ENCODE measurements around the gene TSPAN14.

GRCh38 chr10:80448209-80448942 lies 5.7 kb upstream of the TSPAN14 start:
- TF ChIP-seq CTCF (conservative IDR thresholded peaks at IDR 0.05; ENCODE audit: low read depth in 2 of 2) = no peak
- TF ChIP-seq ZNF331 (CRISPR knock-in tag; IDR thresholded peaks at IDR 0.05; ENCODE audit: low read depth) = no peak
- TF ChIP-seq REST (IDR thresholded peaks at IDR 0.05; ENCODE audit: unreplicated experiment) = no peak
- no peak for TF ChIP-seq POLR2AphosphoS5 (IDR thresholded peaks at IDR 0.05; ENCODE audit: low read depth)
- no peak for TF ChIP-seq EZH2 (IDR thresholded peaks at IDR 0.05; ENCODE audit: low read depth, unreplicated experiment)
- no peak for TF ChIP-seq EZH2phosphoT487 (IDR thresholded peaks at IDR 0.05; ENCODE audit: unreplicated experiment)
- TF ChIP-seq JUNB (IDR thresholded peaks at IDR 0.05; ENCODE audit: unreplicated experiment) = no peak
- no peak for TF ChIP-seq ETS1 (IDR thresholded peaks at IDR 0.05)
- no peak for TF ChIP-seq ZNF114 (CRISPR knock-in tag; IDR thresholded peaks at IDR 0.05)
- no peak for TF ChIP-seq STAT1 (IDR thresholded peaks at IDR 0.05; ENCODE audit: unreplicated experiment)
- TF ChIP-seq NANOG (IDR thresholded peaks at IDR 0.05; ENCODE audit: borderline replicate concordance) = no peak

Data from GM23338 (cell line).